CMK (cell line): ENCODE results near the gene CISD2.
A peak's percentile ranks its signal among the peaks of the same experiment; 100 is the strongest.
"Not testable (repeated sequence)": the region's sequence is repeated elsewhere in the genome, so short reads cannot be mapped to it uniquely, and the experiment has no call there.

Experiments
- DNase-seq: peaks from one replicate; pipeline ENCODE4 v3.0.0-alpha.2; 2010; ENCODE audit warnings: low read depth

Gene CISD2

DNA sequence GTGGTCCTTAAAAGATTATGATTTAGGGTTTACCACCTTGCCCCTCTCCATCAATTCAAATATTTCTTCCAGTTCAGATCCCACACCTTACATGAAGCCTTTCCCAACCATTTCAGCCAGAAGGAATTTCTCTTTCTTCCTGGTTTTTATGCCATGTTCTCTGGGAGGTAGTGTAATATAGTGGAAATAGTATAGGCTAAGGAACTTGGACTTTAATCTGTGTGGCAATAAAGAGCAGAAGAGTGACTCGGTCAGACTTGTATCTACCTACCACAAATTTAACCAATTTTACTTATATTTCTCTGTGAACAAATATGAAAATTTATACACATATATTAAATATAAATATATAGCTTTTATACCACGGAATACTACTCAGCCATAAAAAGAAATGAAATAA lies 18.4 kb upstream of the CISD2 start:
- DNase-seq = no peak

GRCh38 chr4:102858828-102859464 lies 9.8 kb upstream of the CISD2 start:
- no peak for DNase-seq

- DNase-seq = no peak
These were observed 8.0 kb upstream of the CISD2 start for GRCh38 chr4:102860611-102861324.

DNA sequence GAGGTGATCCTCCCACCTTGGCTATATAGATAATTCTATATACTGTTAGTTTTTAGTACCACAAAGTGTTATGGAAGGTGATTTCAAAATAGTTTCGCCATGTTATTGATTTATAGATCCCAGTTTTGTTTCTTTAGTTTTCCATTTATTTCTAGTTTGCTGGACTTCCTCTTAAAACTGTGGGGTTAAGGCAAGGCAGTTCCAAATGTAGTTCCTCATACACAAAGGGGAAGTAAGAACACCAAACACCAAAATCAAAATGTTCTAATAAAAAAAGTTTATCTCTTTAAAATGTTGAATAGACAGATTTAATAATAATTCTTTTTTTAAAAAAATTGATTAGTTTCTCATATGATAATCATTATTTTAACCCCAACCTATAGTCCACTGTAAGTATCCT lies 6.8 kb upstream of the CISD2 start:
- DNase-seq = no peak

DNA sequence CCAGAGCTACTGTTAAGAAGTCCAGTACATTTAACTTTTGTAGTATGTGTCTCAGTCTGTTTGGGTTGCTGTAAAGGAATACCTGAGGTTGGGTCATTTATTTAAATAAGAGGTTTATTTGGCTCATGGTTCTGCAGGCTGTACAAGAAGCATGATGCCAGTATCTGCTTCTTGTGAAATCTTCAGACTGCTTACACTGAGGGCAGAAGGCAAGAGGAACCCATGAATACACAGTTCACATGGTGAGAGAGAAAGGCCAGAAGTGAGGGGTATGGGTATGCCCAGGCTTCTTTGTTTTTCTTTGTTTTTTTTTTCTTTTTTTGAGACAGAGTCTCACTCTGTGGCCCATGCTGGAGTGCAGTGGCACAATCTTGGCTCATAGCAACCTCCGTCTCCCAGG lies 6.0 kb upstream of the CISD2 start:
- DNase-seq = no peak

- not testable (repeated sequence) for DNase-seq
These were observed 3.5 kb upstream of the CISD2 start for GRCh38 chr4:102865327-102865726.

DNA sequence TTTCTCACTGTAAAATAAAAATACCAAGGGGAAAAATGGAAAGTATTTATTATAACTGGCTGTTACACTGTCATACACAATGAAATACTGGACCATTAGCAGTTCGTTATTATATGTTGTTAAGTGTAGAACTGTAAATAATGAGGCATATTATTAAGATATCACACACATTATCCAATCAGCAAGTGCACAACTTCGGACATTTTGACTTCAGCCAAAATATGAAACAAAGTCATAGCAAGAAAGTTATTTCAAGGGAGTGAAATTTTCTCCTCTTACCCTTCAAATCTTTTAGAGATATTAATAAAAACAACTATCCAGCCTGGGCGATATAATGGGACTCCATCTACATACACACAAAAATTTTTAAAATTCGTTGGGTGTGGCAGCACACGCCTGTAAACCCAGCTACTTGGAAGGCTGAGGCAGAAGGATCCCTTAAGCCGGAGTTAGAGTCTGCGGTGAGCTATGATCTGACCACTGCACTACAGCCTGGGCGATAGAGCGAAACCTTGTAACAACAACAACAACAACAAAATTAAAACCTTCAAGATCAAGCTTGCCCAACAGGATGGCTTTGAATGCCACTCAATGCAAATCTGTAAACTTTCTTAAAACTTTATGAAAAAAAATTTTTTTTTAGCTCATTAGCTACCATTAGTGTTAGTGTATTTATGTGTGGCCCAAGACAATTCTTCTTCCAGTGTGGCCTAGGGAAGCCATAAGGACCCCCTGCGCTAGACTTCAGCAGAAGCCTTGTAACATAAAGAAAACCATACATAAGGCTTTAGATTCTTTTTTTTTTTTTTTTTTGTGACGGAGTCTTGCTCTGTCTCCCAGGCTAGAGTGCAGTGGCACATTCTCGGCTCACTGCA lies 1.3 kb upstream of the CISD2 start:
- DNase-seq = peak; percentile 58

- DNase-seq = no peak
These were observed 525 bp upstream of the CISD2 start for GRCh38 chr4:102868153-102868780.

- DNase-seq = peak; percentile 45
These were observed 891 bp downstream of the CISD2 start for GRCh38 chr4:102869569-102870197.

DNA sequence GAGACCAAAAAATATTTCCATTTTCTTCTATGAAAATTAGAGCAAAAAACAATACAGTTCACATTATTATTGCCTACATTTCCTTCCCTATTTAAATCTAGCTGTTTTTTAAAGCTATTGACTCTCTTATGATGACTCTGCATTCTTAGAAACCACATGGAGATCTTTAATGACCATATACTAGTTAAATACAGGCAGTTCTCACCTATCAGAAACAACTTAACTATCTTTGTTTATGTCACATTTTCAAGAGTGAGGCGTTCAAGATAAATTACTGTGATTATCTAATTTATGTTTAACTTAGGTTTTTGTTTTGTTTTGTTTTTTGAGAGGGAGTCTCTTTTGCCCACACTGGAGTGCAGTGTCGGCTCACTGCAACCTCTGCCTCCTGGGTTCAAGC lies 3.0 kb downstream of the CISD2 start:
- DNase-seq = no peak

- DNase-seq = not testable (repeated sequence)
These were observed 8.8 kb downstream of the CISD2 start for GRCh38 chr4:102877477-102878106.

- DNase-seq = not testable (repeated sequence)
These were observed 9.6 kb downstream of the CISD2 start for GRCh38 chr4:102878349-102878748.

GRCh38 chr4:102878901-102879300 lies 10.1 kb downstream of the CISD2 start:
- DNase-seq = no peak

- no peak for DNase-seq
These were observed 12.6 kb downstream of the CISD2 start for GRCh38 chr4:102881343-102881742.

GRCh38 chr4:102883278-102883677 lies 14.5 kb downstream of the CISD2 start:
- DNase-seq = no peak

DNA sequence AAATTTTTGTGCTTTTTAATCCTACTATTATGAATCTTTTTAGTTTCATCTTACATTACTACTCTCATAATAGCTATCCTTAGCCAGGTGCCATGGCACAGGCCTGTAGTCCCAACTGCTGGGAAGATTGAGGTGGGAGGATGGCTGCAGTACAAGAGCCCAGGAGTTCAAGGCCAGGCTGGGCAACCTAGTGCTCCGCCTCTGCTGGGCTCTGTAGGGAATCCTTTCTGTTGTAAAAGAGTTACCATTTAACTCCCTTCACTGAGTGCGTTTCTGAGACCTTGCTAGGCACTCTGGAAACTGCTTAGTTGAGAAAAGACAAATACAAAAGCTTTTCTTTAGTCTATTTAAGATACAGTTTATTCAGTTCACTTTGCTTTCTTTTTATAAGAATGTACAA lies 19.8 kb downstream of the CISD2 start:
- DNase-seq = not testable (repeated sequence)

DNA sequence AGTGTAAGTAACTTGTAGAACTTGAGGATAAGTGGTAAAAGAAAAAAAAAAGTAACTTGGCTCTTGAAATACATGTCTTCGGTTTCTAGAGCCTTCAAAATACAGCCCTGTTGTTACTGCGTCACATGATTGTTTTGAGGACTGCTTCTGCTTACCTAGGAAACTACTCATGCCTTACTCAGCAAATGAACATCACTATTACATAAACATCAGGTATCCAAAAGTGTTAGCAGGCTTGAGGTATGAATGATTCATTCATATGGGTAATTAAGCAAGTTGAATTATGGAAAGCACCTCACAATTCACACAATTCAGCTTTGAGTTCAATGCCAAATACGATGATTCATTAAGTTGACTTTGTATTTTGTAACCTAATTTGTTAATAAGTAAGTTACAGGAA lies 21.1 kb downstream of the CISD2 start:
- not testable (repeated sequence) for DNase-seq

GRCh38 chr4:102896547-102896946 lies 27.8 kb downstream of the CISD2 start:
- DNase-seq = not testable (repeated sequence)

DNA sequence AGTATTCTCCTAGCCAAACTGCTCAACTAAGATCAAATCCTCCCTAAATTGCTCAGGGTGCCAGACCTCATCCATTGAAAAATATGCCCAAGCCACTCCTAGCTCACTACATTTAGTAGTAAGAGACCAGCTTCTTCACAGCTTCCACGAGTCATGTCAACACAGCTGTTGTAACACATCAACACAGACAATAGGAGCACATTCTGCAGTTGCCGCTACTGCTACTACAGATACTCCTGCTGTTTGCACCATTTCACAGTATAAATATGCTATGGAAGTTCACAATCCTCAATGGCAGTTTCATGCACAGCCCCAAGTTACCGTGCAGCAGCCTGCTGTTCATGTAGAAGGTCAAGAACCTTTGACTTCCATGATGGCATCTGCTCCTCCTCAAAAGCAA lies 28.8 kb downstream of the CISD2 start:
- not testable (repeated sequence) for DNase-seq

GRCh38 chr4:102901804-102902203 lies 33.0 kb downstream of the CISD2 start:
- no peak for DNase-seq

GRCh38 chr4:102918859-102919258 lies 50.1 kb downstream of the CISD2 start:
- DNase-seq = no peak
